ENCODE data around the gene DOCK1.

- TF ChIP-seq EZH2 (IDR thresholded peaks at IDR 0.05; ENCODE audit: insufficient read depth, poor library complexity, severe bottlenecking) = no peak
- no peak for TF ChIP-seq EZH2phosphoT487 (IDR thresholded peaks at IDR 0.05; ENCODE audit: insufficient read depth, low read depth)
These were observed 293.5 kb downstream of the DOCK1 start for GRCh38 chr10:127198721-127199120.
